Stimulated activated CD8-positive, alpha-beta memory T cell treated with anti-CD3 and anti-CD28 coated beads, Interleukin-7, amount 100 ng/mL, for 1 hour (primary cell): ENCODE measurements around the gene TBCD.
A peak's percentile ranks its signal among the peaks of the same experiment; 100 is the strongest.
"Not testable (repeated sequence)": the region's sequence is repeated elsewhere in the genome, so short reads cannot be mapped to it uniquely, and the experiment has no call there.

ENCODE experiments used
- DNase-seq, 2 donors: peaks; one replicate each; pipeline ENCODE4 v3.0.0-alpha.2; 2020; ENCODE audit warnings: low read depth in 2 of 2

The TBCD gene

GRCh38 chr17:82767041-82767754, 15.3 kb downstream of the TBCD start:
- no peak for DNase-seq

GRCh38 chr17:82769041-82769440, 17.2 kb downstream of the TBCD start:
- no peak for DNase-seq

GRCh38 chr17:82772026-82772425, 20.2 kb downstream of the TBCD start:
- no peak for DNase-seq

DNA sequence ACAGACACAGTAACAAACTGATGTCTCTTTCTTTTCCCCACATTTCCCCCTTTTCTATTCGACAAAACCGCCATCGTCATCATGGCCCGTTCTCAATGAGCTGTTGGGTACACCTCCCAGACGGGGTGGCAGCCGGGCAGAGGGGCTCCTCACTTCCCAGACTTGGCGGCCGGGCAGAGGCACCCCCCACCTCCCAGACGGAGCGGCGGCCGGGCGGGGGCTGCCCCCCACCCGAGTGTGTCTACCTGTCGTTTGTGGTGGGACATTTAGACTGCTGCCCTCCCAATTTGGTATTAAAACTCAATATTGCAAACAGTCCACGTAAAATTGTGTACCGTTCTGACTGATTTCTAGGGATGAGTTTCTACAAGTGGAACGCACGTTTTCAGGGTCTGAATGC, 22.6 kb downstream of the TBCD start:
- not testable (repeated sequence) for DNase-seq

DNA sequence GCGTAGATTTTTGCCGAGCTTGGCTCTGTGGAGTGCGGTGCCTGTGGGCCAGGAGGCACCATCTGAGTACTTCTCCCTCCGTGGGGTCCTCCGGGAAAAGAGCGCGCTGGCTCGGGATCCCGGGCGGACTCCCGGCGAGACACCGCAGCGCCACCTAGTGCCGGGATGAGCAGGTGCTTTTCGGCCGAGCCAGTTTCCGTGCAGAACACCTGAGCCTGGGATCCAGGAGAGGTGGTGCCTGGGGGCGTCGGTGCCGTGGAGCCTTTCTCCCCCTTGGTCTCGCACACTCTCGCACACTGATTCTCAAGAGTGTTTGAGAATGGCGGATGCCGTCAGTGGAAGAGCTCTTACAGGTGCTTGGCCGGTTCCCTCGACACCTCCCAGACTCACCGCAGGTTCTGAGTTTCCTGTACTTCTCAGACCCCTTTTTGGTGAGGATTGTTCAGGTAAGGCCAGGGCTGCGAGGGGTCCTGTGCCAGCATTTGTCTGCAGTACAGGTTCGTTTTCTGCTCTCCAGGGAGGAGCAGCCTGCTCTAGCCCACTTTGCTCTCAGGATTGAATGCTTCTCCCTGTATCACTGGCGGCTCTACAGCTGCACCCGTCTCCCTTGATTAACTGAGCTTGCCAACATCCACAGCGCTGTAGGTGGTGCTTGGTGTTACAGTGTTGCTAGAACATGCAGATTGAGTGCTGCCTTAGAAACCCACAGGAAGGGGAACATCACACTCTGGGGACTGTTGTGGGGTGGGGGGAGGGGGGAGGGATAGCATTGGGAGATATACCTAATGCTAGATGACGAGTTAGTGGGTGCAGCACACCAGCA, 23.3 kb downstream of the TBCD start:
- DNase-seq: no peak

GRCh38 chr17:82776454-82776853, 24.6 kb downstream of the TBCD start:
- DNase-seq: no peak

DNA sequence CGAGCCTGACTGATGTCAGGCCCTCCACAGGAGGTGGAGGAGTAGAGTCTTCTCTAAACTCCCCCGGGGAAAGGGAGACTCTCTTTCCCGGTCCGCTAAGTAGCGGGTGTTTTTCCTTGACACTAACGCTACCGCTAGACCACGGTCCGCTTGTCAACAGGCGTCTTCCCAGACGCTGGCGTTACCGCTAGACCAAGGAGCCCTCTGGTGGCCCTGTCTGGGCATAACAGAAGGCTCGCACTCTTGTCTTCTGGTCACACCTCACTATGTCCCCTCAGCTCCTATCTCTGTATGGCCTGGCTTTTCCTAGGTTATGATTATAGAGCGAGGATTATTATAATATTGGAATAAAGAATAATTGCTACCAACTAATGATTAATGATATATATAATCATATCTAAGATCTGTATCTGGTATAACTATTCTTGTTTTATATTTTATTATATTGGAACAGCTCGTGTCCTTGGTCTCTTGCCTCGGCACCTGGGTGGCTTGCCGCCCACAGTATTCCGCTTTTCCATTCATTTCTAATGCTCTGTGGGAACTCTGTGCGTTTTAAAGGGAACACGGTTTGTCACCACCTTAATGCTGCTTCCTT, 26.0 kb downstream of the TBCD start:
- not testable (repeated sequence) for DNase-seq

DNA sequence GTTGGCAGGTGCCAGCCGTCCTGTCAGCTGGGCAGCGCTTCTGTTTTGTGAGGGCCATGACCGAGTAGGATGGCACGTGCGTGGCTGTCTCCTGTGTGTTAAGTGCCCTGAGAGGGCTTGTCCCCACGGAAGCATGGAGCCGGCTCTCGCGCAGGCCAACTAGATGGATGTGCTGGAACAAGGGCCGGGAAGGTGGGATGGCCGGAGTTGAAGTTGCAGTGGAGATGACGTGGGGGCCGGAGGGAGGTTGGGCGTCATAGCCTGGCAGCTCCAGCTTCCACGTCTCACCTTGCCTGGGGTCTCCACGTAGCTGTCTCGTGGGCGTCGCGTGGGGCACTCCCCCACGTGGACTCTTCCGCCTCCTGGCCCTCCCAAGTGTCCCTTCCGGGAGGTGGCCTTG, 27.7 kb downstream of the TBCD start:
- no peak for DNase-seq

- no peak for DNase-seq
These were observed 28.3 kb downstream of the TBCD start for GRCh38 chr17:82780195-82780594.

DNA sequence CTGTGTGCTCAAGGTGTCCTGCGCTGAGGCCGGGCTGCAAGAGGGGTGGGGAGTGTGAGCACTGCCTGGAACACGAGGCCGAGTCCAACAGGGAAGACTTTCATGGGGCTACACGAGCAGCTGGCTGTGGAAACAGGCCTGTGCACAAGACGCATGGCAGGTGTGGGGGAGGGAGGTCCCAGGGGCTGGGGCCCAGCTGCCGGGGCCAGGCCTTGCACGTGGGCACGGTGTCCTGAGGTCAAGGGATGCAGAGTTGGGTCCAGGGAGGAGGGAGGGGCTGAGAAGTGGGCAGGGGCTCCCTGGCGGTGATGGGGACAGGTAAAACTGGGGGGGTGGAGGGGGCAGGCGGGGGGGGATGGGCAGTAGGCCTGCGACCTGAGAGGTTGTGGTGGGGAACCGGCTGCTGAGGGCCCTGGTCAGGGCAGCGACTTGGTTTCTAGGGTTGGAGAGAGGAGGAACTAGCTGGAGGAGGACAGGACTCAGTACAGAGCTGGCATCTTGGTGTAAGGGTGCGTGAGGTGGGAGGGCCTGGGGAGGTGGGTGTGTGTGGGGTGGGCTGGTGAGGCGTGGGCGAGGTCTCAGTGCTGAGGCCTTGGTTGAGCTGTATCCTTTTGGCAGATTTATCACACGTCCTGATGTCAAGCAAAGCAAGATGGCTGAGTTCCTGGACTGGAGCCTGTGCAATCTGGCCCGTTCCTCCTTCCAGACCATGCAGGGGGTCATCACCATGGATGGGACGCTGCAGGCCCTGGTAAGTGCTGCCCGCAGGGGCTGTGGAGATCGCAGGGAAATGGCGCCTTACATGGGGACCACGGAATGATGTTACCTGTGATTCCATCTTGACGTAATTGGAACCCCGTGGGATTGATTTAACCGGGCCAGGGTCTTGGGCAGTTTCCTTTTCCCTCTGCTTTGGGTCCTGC, 29.4 kb downstream of the TBCD start:
- DNase-seq: no peak

DNA sequence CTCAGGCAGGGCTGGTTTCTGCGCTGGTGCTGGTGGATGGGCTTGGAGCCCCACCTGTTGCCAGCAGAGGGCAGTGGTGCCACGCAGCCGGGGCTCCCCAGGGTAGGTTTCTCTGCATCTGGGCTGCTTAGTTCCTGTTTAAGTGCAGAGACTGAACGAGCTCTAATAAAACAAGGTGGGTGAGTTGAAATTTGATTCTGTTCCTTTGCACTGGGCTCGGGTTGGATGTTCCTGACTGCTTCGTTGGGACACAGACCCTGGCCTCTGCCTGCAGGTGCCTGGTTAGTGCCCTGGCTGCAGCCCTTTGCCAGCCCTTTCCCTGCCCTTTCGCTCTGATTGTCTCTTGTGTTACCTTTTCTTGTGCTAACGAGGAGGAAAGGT, 30.0 kb downstream of the TBCD start:
- DNase-seq: peak; percentile 77 to 82

DNA sequence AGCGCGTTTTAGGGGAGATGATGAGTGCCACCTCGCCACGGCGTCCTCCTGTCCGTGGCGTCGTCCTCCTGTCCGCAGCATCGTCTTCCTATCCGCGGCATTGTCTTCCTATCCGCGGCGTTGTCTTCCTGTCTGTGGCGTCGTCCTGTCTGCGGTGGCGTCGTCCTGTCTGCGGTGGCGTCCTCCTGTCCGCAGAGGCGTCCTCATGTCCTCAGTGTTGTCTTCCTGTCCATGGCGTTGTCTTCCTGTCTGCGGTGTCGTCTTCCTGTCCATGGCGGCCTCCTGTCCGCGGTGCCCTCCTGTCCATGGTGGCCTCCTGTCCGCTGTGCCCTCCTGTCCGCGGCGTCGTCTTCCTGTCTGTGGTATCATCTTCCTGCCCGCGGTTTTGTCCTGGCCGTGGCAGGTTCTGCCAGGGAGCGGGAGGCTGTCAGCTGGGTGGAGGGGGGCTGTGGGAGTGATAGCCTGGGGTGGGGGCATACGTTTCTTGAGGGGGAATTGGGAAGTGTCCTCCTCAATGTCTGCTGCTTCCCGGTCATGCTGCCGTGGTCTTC, 30.9 kb downstream of the TBCD start:
- DNase-seq: no peak

DNA sequence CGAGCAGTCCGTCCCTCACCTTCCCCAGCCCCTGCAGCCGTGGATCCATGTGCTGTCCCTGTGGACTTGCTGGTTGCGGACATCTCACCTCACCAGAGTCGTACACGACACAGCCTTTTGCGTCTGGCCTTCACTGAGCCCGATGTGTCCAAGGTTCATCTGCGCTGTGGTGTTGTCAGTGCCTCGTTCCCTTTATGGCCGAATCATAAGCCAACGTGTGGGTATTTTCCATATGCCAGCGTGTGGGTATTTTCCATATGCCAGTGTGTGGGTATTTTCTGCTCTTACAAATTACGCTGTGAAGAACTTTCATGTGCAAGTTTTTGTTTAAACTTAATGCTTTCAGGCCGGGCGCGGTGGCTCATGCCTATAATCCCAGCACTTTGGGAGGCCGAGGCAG, 31.6 kb downstream of the TBCD start:
- no peak for DNase-seq

GRCh38 chr17:82785581-82785980, 33.7 kb downstream of the TBCD start:
- DNase-seq: not testable (repeated sequence)

GRCh38 chr17:82786427-82786826, 34.6 kb downstream of the TBCD start:
- no peak for DNase-seq

- DNase-seq: no peak
These were observed 35.4 kb downstream of the TBCD start for GRCh38 chr17:82787081-82787848.

GRCh38 chr17:82788206-82789001, 36.5 kb downstream of the TBCD start:
- no peak for DNase-seq

DNA sequence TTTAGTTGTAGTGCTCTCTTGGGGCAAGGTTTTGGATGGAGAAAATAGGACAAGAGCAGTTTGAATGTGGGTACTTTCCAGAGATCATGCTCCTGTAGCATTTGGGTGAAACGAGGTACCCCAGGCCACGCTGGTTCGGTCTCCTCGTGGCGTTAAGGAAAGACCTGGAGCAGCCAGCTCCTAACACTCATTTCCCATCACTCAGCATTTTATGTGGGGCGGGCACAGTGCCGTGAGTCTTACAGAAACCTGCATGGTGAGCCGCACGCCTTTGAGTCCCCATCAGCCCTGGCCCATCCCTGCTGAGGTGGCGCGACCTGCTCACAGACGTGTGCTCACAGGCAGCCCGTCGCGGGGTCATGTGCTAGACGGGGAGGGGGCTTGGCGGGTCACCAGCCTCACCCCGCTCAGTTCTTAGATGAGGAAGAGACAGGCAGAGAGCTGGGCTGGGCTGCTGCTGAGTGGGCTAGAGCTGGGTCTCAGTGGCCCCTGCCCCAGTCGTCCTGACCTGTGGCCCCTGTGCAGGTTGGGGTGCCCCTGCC, 37.3 kb downstream of the TBCD start:
- DNase-seq: no peak

DNA sequence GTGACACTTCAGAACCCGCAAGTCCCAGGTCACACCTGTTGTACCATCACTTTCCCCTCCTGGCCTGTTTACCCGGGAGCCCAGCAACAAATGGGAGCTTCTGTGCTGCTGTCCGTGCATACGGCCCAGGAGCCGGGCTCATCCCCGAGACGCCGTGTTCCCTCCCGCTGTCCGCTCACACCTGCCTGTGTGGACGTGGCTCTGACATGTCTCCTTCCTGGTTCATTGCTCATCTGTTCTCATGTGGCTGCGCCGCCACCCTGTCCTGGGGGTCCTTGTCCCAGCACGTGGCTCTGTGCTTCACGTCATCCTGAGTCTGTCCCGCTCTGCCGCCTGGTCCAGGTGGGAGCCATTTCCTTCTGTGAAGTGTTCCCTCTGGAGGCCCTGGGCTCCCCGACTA, 37.9 kb downstream of the TBCD start:
- DNase-seq: no peak

- DNase-seq: no peak
These were observed 38.5 kb downstream of the TBCD start for GRCh38 chr17:82790391-82790790.
